ENCODE results near the gene NELFE.

DNA sequence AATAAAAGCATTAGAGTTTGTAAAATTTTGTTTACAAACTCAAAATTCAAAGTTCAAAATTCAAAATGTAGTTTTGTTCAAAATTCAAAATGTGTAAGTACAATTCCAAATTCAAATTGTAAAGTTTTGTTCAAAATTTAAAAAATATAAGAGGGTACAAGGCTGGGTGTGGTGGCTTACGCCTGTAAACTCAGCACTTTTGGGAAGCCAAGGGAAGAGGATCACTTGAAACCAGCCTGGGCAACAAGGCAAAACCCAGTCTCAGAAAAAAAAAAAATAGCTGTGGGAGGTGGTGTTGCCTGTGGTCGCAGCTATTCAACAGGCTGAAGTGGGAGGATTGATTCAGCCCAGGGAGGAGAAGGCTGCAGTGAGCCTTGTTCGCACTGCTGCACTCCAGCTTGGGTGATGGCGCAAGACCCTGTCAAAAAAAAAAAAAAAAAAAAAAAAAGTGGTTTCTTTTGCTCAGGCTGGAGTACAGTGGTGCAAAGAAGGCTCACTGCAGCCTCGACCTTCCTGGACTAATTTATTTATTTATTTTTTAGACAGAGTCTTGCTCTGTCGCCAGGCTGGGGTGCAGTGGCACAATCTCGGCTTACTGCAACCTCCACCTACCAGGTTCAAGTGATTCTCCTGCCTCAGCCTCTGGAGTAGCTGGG, 51.5 kb downstream of the NELFE start:
- no peak for TF ChIP-seq REST (IDR thresholded peaks at IDR 0.05; ENCODE audit: insufficient read depth in 1 of 2, low read depth in 2 of 2, low read length in 2 of 2)
- TF ChIP-seq POLR2AphosphoS5 (IDR thresholded peaks at IDR 0.05; ENCODE audit: low read depth, low read length) = no peak
- no peak for TF ChIP-seq SIN3A (IDR thresholded peaks at IDR 0.05; ENCODE audit: borderline replicate concordance, insufficient read depth, low read length)
- no peak for TF ChIP-seq FOXP2 (optimal IDR thresholded peaks at IDR 0.05; ENCODE audit: borderline replicate concordance, extremely low read depth, extremely low read length, insufficient read depth)
